B cell (primary cell): Measurements from ENCODE around the gene HOXD8. TPM values are rescaled to one million over a fixed set of nuclear protein-coding genes. Genes with fewer than 3 reads are reported as not detected.

Experiments used
- ATAC-seq: fragments of 200-7000 bp; cut with Tn5 transposase; one replicate; pipeline ENCODE4 v1.10.0; 2021; ENCODE audit warnings: low read depth, mild to moderate bottlenecking, moderate number of reproducible peaks, moderate library complexity
- CTCF ChIA-PET: fragments of 350-600 bp; sonication (Branson Sonifier 250); formaldehyde crosslinking; loops from one replicate; lab custom pipeline; 2021; ENCODE audit warnings: antibody characterized with exemption, inconsistent platforms; lab: Charles Lee
- POLR2A ChIA-PET: fragments of 350-600 bp; sonication (Branson Sonifier 250); formaldehyde crosslinking; loops from one replicate; lab custom pipeline; 2021; ENCODE audit warnings: antibody characterized with exemption; lab: Charles Lee
- DNase-seq: peaks from one replicate; pipeline ENCODE4 v3.0.0; 2013
- H2AFZ ChIP-seq: 2 replicates; pipeline ENCODE4 v1.6.1; 2012; ENCODE audit warnings: mild to moderate bottlenecking, low read depth, low read length; ENCODE audit not compliant: insufficient read depth, poor library complexity, severe bottlenecking
- H3K27ac ChIP-seq, 2 donors: 1 replicate in 1 of 2; 2 replicates in 1 of 2; pipeline ENCODE4 v1.5.1; 2012 to 2013; ENCODE audit warnings: low read length in 2 of 2, mild to moderate bottlenecking in 2 of 2, moderate library complexity in 1 of 2
- H3K27me3 ChIP-seq, 4 experiments: fragments of 200-600 bp in 1 of 4; sonication (generic) in 1 of 4; replicated peaks in 1 of 4; 1 replicate in 2 of 4; 2 replicates in 2 of 4; pipeline versions ENCODE4 v1.6.1 to v1.7.0; 2013 to 2016; ENCODE audit warnings: low read length in 3 of 4, mild to moderate bottlenecking in 2 of 4, mixed read lengths in 1 of 4, moderate library complexity in 1 of 4; ENCODE audit not compliant: insufficient read depth in 4 of 4, control insufficient read depth in 3 of 4; ENCODE audit errors: control extremely low read depth in 1 of 4
- H3K36me3 ChIP-seq, 2 experiments: replicated peaks in 1 of 2; 1 replicate in 1 of 2; 2 replicates in 1 of 2; pipeline versions ENCODE4 v1.6.1 to v1.7.1; 2013; ENCODE audit warnings: low read length in 1 of 2; ENCODE audit not compliant: insufficient read depth in 2 of 2, control insufficient read depth in 1 of 2; ENCODE audit errors: control extremely low read depth in 1 of 2, extremely low read depth in 1 of 2
- H3K4me1 ChIP-seq, 2 donors: fragments of 200-600 bp in 1 of 2; sonication (generic) in 1 of 2; 1 replicate in 1 of 2; 2 replicates in 1 of 2; pipeline versions ENCODE4 v1.5.1 to v1.6.1; 2013 to 2017; ENCODE audit warnings: low read length in 2 of 2; ENCODE audit not compliant: control insufficient read depth in 2 of 2, insufficient read depth in 2 of 2
- H3K4me2 ChIP-seq: replicated peaks from 2 replicates; pipeline ENCODE3; 2012; ENCODE audit warnings: mild to moderate bottlenecking, low read depth, low read length; ENCODE audit not compliant: poor library complexity, severe bottlenecking
- H3K4me3 ChIP-seq, 5 experiments: fragments of 200-600 bp in 1 of 5; sonication (generic) in 1 of 5; 1 replicate in 3 of 5; 2 replicates in 2 of 5; pipeline versions ENCODE4 v1.5.1 to v1.7.0; 2011 to 2016; ENCODE audit warnings: low read length in 4 of 5, mild to moderate bottlenecking in 4 of 5, low read depth in 2 of 5, control low read depth in 1 of 5, moderate library complexity in 1 of 5; ENCODE audit not compliant: insufficient read depth in 1 of 5; ENCODE audit errors: control extremely low read depth in 1 of 5, extremely low read depth in 1 of 5
- H3K79me2 ChIP-seq: fragments of 200-600 bp; sonication (generic); one replicate; pipeline ENCODE4 v1.6.0; 2016; ENCODE audit warnings: low read length; ENCODE audit not compliant: control insufficient read depth, insufficient read depth
- H3K9ac ChIP-seq: fragments of 200-600 bp; sonication (generic); 2 replicates; pipeline ENCODE4 v1.6.1; 2017; ENCODE audit warnings: mild to moderate bottlenecking, low read length, moderate library complexity
- H3K9me3 ChIP-seq, 3 donors: one replicate each; pipeline versions ENCODE4 v1.6.1 to v1.7.1; 2013; ENCODE audit warnings: low read length in 2 of 3; ENCODE audit not compliant: control insufficient read depth in 2 of 3, insufficient read depth in 1 of 3; ENCODE audit errors: control extremely low read depth in 1 of 3
- H4K20me1 ChIP-seq: 2 replicates; pipeline ENCODE4 v1.6.0; 2012; ENCODE audit warnings: mild to moderate bottlenecking, low read length; ENCODE audit not compliant: insufficient read depth, control insufficient read depth, poor library complexity, severe bottlenecking
- H3K27ac Mint-ChIP-seq: one replicate; pipeline ENCODE4 v1.8.0; 2021; ENCODE audit warnings: mixed read lengths
- H3K27me3 Mint-ChIP-seq: one replicate; pipeline ENCODE4 v1.8.0; 2021; ENCODE audit warnings: mixed read lengths
- H3K4me1 Mint-ChIP-seq: one replicate; pipeline ENCODE4 v1.8.0; 2021; ENCODE audit warnings: mixed read lengths
- H3K4me3 Mint-ChIP-seq: one replicate; pipeline ENCODE4 v1.8.0; 2021; ENCODE audit warnings: mixed read lengths
- H3K9me3 Mint-ChIP-seq: one replicate; pipeline ENCODE4 v1.8.0; 2022; ENCODE audit warnings: mixed read lengths; ENCODE audit not compliant: insufficient read depth
- EZH2 ChIP-seq: IDR thresholded peaks from 2 replicates; pipeline ENCODE4 v1.6.1; 2012; ENCODE audit warnings: borderline replicate concordance, low read depth, mild to moderate bottlenecking, moderate library complexity, low read length; ENCODE audit not compliant: insufficient read depth, poor library complexity, severe bottlenecking
- WGBS: methylation state at CpG from one replicate; pipeline ENCODE4 v1.1.5; 2013; ENCODE audit warnings: missing lambda C conversion rate; ENCODE audit not compliant: insufficient coverage; 5-methylcytosine and 5-hydroxymethylcytosine counted together
- intact Hi-C: fragments of 100-400 bp; cut with micrococcal nuclease; formaldehyde crosslinking; loops from one replicate; pipeline ENCODE4 v1.10.0; 2022
- polyA plus RNA-seq: library from polyadenylated mRNA; depleted of rRNA; stranded (reverse); fragments of >200 nt; gene quantifications from 2 replicates; pipeline ENCODE4 v1.2.3, GENCODE V29; 2012
- total RNA-seq, 2 donors: library from RNA; stranded (reverse); fragments of 120-200 nt in 1 of 2; gene quantifications; 1 replicate in 1 of 2; 2 replicates in 1 of 2; pipeline versions ENCODE4 v1.2.3 to v1.2.4, GENCODE V29; 2013 to 2022
- TF ChIP-seq, protein P1 (sequence below): fragments of 200-600 bp; IDR thresholded peaks from one replicate; pipeline ENCODE4 v1.8.0; 2022; ENCODE audit warnings: antibody characterized with exemption, mild to moderate bottlenecking

Gene HOXD8
- total and polyA plus RNA-seq, 2 donors (not counting 1 experiment from before 2014, with no cell fraction given), result not detected

DNA sequence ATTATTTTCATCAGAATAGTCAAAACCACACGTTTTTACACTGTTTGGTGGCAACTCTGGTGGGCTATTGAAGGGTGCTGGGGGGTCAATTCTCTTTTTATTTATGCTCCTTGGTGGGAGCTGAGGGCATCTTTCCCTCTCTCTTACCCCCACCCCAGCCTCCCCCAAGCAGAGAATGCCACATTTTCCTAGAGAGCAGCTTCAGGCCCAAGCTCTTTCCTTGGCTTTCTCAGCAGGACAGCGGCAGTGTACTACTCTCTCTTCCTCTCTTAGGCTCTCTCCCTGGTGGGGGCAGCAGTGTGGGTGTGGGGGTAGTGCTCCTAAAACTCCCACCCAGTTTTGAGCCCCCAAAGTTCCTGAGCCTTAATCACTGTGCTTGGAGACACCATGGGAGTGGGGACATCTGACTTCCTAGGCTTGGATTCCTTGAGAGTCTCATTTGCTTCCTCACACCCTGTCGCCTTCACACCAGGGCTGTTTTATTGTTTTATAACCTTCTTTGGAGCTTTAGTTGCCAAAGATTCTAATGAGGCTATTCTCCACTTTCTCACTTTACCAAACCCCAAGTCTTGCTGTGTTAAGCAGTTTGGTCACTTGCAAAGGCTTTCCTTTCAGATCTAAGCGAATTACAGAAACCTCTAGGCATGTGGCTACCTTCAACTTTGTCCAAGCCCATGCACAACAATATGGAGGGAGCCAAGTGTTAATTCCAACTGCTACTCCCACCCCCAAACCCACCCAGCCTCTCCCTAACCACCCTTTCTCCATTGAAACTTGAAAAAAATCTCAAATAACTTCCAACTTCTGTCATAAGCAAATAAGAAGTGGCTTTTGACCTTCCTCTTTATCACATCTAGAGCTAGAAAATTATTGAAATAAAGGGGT, 15.8 kb downstream of the HOXD8 start:
- POLR2A ChIA-PET, result no interaction called here

More for the DNA sequence above, 15.8 kb downstream of the HOXD8 start:
- intact Hi-C loops, result no loop called here
- Histone ChIP-seq H3K27me3 (peaks cover 0 to 92% (median 60%) of the 10 kb centered on the region in 4 experiments), H3K4me1 (peaks cover 7 to 13% of the 10 kb centered on the region in 2 donors), H4K20me1 (no peaks in the 10 kb centered on the region), H2AFZ (no peak overlapping the region), H3K9me3 (peaks cover 0 to 21% (median 0%) of the 10 kb centered on the region in 3 donors), H3K4me3 (no peak overlapping the region), H3K4me2 (no peak overlapping the region), H3K36me3 (no peaks in the 10 kb centered on the region), H3K27ac (no peak overlapping the region), H3K79me2 (no peaks in the 10 kb centered on the region), H3K9ac (no peak overlapping the region)
- H3K9me3 Mint-ChIP-seq, result no peaks in the 10 kb centered on the region
- DNase-seq (no peak), ATAC-seq (no peak)
- peaks cover 7% of the 10 kb centered on the region for H3K4me1 Mint-ChIP-seq
- H3K27ac Mint-ChIP-seq, result no peak overlapping the region
- no peak for TF ChIP-seq EZH2
- TF ChIP-seq, protein P1, sequence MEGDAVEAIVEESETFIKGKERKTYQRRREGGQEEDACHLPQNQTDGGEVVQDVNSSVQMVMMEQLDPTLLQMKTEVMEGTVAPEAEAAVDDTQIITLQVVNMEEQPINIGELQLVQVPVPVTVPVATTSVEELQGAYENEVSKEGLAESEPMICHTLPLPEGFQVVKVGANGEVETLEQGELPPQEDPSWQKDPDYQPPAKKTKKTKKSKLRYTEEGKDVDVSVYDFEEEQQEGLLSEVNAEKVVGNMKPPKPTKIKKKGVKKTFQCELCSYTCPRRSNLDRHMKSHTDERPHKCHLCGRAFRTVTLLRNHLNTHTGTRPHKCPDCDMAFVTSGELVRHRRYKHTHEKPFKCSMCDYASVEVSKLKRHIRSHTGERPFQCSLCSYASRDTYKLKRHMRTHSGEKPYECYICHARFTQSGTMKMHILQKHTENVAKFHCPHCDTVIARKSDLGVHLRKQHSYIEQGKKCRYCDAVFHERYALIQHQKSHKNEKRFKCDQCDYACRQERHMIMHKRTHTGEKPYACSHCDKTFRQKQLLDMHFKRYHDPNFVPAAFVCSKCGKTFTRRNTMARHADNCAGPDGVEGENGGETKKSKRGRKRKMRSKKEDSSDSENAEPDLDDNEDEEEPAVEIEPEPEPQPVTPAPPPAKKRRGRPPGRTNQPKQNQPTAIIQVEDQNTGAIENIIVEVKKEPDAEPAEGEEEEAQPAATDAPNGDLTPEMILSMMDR, result no peak
- peaks cover 76% of the 10 kb centered on the region for H3K27me3 Mint-ChIP-seq
- H3K4me3 Mint-ChIP-seq, result no peak overlapping the region
- CTCF ChIA-PET, result interaction anchor here (0.7 kb wide), 2 partner anchors 233 to 310 kb away, joined by 3 read pairs; no protein-coding TSS in a partner anchor
- WGBS, result 43% methylated on average over 1 of the region's 4 CpGs
